ENCODE data around the gene RRP1. TPM values are rescaled to one million over a fixed set of nuclear protein-coding genes. Genes with fewer than 3 reads are reported as not detected.

Gene RRP1
- total and polyA plus RNA-seq, 2 of the 13 experiments (the other 11 are each of a cell fraction or from before 2014, with no cell fraction given) = 20.1 to 35.1 TPM

- TF ChIP-seq GMEB2 (CRISPR knock-in tag; IDR thresholded peaks at IDR 0.05; ENCODE audit: low read depth) = no peak
- TF ChIP-seq TFAP4 (IDR thresholded peaks at IDR 0.05; ENCODE audit: borderline replicate concordance, low read depth) = peak; percentile 10; the same call in 1 of the 2 replicates
- no peak for TF ChIP-seq ZNF256 (CRISPR knock-in tag; conservative IDR thresholded peaks at IDR 0.05)
- TF ChIP-seq ZNF281 (CRISPR knock-in tag; IDR thresholded peaks at IDR 0.05; ENCODE audit: borderline replicate concordance) = no peak
- 0 out of 2 replicates have a peak, but pooled peaks have one; percentile 10 for TF ChIP-seq ZFX (CRISPR knock-in tag; IDR thresholded peaks at IDR 0.05; ENCODE audit: low read depth)
- TF ChIP-seq, protein P1, sequence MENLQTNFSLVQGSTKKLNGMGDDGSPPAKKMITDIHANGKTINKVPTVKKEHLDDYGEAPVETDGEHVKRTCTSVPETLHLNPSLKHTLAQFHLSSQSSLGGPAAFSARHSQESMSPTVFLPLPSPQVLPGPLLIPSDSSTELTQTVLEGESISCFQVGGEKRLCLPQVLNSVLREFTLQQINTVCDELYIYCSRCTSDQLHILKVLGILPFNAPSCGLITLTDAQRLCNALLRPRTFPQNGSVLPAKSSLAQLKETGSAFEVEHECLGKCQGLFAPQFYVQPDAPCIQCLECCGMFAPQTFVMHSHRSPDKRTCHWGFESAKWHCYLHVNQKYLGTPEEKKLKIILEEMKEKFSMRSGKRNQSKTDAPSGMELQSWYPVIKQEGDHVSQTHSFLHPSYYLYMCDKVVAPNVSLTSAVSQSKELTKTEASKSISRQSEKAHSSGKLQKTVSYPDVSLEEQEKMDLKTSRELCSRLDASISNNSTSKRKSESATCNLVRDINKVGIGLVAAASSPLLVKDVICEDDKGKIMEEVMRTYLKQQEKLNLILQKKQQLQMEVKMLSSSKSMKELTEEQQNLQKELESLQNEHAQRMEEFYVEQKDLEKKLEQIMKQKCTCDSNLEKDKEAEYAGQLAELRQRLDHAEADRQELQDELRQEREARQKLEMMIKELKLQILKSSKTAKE (CRISPR knock-in tag; IDR thresholded peaks at IDR 0.05; ENCODE audit: borderline replicate concordance) = no peak
- no peak for TF ChIP-seq SP4 (CRISPR knock-in tag; IDR thresholded peaks at IDR 0.05)
- TF ChIP-seq NFKB2 (CRISPR knock-in tag; IDR thresholded peaks at IDR 0.05; ENCODE audit: borderline replicate concordance) = no peak
- no peak for TF ChIP-seq PHF21A (CRISPR knock-in tag; IDR thresholded peaks at IDR 0.05)
Observed at GRCh38 chr21:43829575-43830119, 40.3 kb downstream of the RRP1 start (continued).
